ENCODE data around the gene RBP7.

The RBP7 gene

GRCh38 chr1:9996624-9997582 lies at the start of gene RBP7:
Gene RBP7, plus strand, starts transcription at chr1:9997228. Its CDS starts 31 bp downstream, at chr1:9997259.
- no peak for TF ChIP-seq CTCF (IDR thresholded peaks at IDR 0.05; ENCODE audit: low read depth, low read length)
- H3K4me3 ChIP-seq (ENCODE audit: low read depth, low read length) = peak within 1 kb of the TSS; percentile 40

- TF ChIP-seq CTCF (IDR thresholded peaks at IDR 0.05; ENCODE audit: low read depth, low read length) = no peak
Observed at GRCh38 chr1:9957726-9958125, 39.3 kb upstream of the RBP7 start.

GRCh38 chr1:9960011-9960410 lies 37.0 kb upstream of the RBP7 start:
- TF ChIP-seq CTCF (IDR thresholded peaks at IDR 0.05; ENCODE audit: low read depth, low read length) = no peak
- no peak overlapping the region for H3K4me3 ChIP-seq (ENCODE audit: low read depth, low read length)

More at GRCh38 chr1:9957726-9958125, 39.3 kb upstream of the RBP7 start:
- no peak overlapping the region for H3K4me3 ChIP-seq (ENCODE audit: low read depth, low read length)

GRCh38 chr1:9960706-9961562 lies 36.1 kb upstream of the RBP7 start:
- no peak for TF ChIP-seq CTCF (IDR thresholded peaks at IDR 0.05; ENCODE audit: low read depth, low read length)
- H3K4me3 ChIP-seq (ENCODE audit: low read depth, low read length) = no peak overlapping the region

GRCh38 chr1:9984253-9984652 lies 12.8 kb upstream of the RBP7 start:
- H3K4me3 ChIP-seq (ENCODE audit: low read depth, low read length) = no peak overlapping the region
- TF ChIP-seq CTCF (IDR thresholded peaks at IDR 0.05; ENCODE audit: low read depth, low read length) = no peak

- H3K4me3 ChIP-seq (ENCODE audit: low read depth, low read length) = no peak overlapping the region
- no peak for TF ChIP-seq CTCF (IDR thresholded peaks at IDR 0.05; ENCODE audit: low read depth, low read length)
Observed at GRCh38 chr1:9985001-9985400, 12.0 kb upstream of the RBP7 start.
